IMR-90 (cell line): Measurements from ENCODE around the gene ASB5. TPM values are rescaled to one million over a fixed set of nuclear protein-coding genes. Genes with fewer than 3 reads are reported as not detected.

Source experiments
- ATAC-seq: fragments of 200-7000 bp; cut with Tn5 transposase; 2 replicates; pipeline ENCODE4 v1.9.1; 2020; ENCODE audit warnings: low read depth, mild to moderate bottlenecking, moderate library complexity
- BruUV-seq: library from RNA; stranded (reverse); fragments of 400-500 nt; replicated peaks from 2 replicates; lab custom pipeline; 2021; lab: Mats Ljungman, UMichigan
- CTCF ChIA-PET: fragments of 300-600 bp; formaldehyde crosslinking; extraction: SDS; loops from one replicate; lab custom pipeline; 2021; ENCODE audit warnings: antibody characterized with exemption; lab: Yijun Ruan, JAX
- POLR2A ChIA-PET: fragments of 300-600 bp; sonication (Branson Sonifier 250); formaldehyde crosslinking; loops from one replicate; lab custom pipeline; 2022; ENCODE audit warnings: antibody characterized with exemption; ENCODE audit not compliant: unreplicated experiment; lab: Charles Lee
- DNase-seq: peaks from one replicate; pipeline ENCODE4 v3.0.0; 2013
- H2AFZ ChIP-seq: replicated peaks from 2 replicates; pipeline ENCODE3; 2013; ENCODE audit warnings: low read length, mild to moderate bottlenecking; ENCODE audit not compliant: poor library complexity
- H2AK5ac ChIP-seq: 2 replicates; pipeline ENCODE4 v1.6.1; 2013; ENCODE audit warnings: low read depth, low read length, inconsistent platforms
- H2AK9ac ChIP-seq: replicated peaks from 2 replicates; pipeline ENCODE3; 2013; ENCODE audit warnings: mild to moderate bottlenecking, low read depth, low read length, moderate library complexity; ENCODE audit not compliant: poor library complexity
- H2BK120ac ChIP-seq: 2 replicates; pipeline ENCODE4 v1.6.1; 2013; ENCODE audit warnings: low read depth, low read length, inconsistent platforms
- H2BK15ac ChIP-seq: 3 replicates; pipeline ENCODE4 v1.6.1; 2013; ENCODE audit warnings: low read depth, low read length, inconsistent platforms
- H2BK20ac ChIP-seq: 2 replicates; pipeline ENCODE4 v1.6.1; 2013; ENCODE audit warnings: low read depth, mild to moderate bottlenecking, inconsistent platforms, low read length, moderate library complexity
- H2BK5ac ChIP-seq: 2 replicates; pipeline ENCODE4 v1.6.1; 2013; ENCODE audit warnings: mild to moderate bottlenecking, low read depth, low read length, inconsistent platforms; ENCODE audit not compliant: poor library complexity, severe bottlenecking
- H3K14ac ChIP-seq: replicated peaks from 2 replicates; pipeline ENCODE4 v1.6.1; 2013; ENCODE audit warnings: low read depth, low read length, inconsistent platforms
- H3K18ac ChIP-seq: 2 replicates; pipeline ENCODE4 v1.6.1; 2013; ENCODE audit warnings: low read depth, low read length, control low read depth
- H3K23ac ChIP-seq: 2 replicates; pipeline ENCODE4 v1.6.1; 2013; ENCODE audit warnings: low read depth, low read length, inconsistent platforms
- H3K27ac ChIP-seq: 2 replicates; pipeline ENCODE4 v1.5.1; 2013; ENCODE audit warnings: mild to moderate bottlenecking, control low read depth, low read length; ENCODE audit not compliant: insufficient read depth
- H3K27me3 ChIP-seq: 2 replicates; pipeline ENCODE4 v1.6.1; 2013; ENCODE audit warnings: low read length; ENCODE audit not compliant: control insufficient read depth, insufficient read depth
- H3K36me3 ChIP-seq: 2 replicates; pipeline ENCODE4 v1.6.1; 2013; ENCODE audit warnings: low read length, mixed read lengths; ENCODE audit not compliant: control insufficient read depth, insufficient read depth
- H3K4ac ChIP-seq: 2 replicates; pipeline ENCODE4 v1.6.1; 2013; ENCODE audit warnings: low read depth, low read length, inconsistent platforms
- H3K4me1 ChIP-seq: 2 replicates; pipeline ENCODE4 v1.6.1; 2013; ENCODE audit warnings: low read length, mixed read lengths; ENCODE audit not compliant: control insufficient read depth, insufficient read depth
- H3K4me2 ChIP-seq: 2 replicates; pipeline ENCODE4 v1.6.1; 2013; ENCODE audit warnings: low read depth, mild to moderate bottlenecking, control low read depth, low read length, moderate library complexity
- H3K4me3 ChIP-seq: 2 replicates; pipeline ENCODE4 v1.5.1; 2013; ENCODE audit warnings: low read depth, mild to moderate bottlenecking, control low read depth, low read length, moderate library complexity; ENCODE audit not compliant: insufficient read depth
- H3K56ac ChIP-seq: 2 replicates; pipeline ENCODE4 v1.6.1; 2013; ENCODE audit warnings: low read length, inconsistent platforms; ENCODE audit not compliant: insufficient read depth; ENCODE audit errors: extremely low read depth
- H3K79me1 ChIP-seq, 2 experiments: 2 replicates each; pipeline ENCODE4 v1.6.1; 2013; ENCODE audit warnings: low read length in 2 of 2, inconsistent platforms in 1 of 2, low read depth in 1 of 2
- H3K9ac ChIP-seq: 2 replicates; pipeline ENCODE4 v1.6.1; 2013; ENCODE audit warnings: low read depth, low read length, control low read depth
- H3K9me1 ChIP-seq: 2 replicates; pipeline ENCODE4 v1.6.1; 2013; ENCODE audit warnings: low read length, inconsistent platforms; ENCODE audit not compliant: insufficient read depth
- H3K9me3 ChIP-seq: 2 replicates; pipeline ENCODE4 v1.6.1; 2013; ENCODE audit warnings: low read length; ENCODE audit not compliant: control insufficient read depth, insufficient read depth
- H4K20me1 ChIP-seq: 2 replicates; pipeline ENCODE4 v1.6.1; 2013; ENCODE audit warnings: low read length, inconsistent platforms; ENCODE audit not compliant: insufficient read depth
- H4K5ac ChIP-seq: 2 replicates; pipeline ENCODE4 v1.6.1; 2013; ENCODE audit warnings: mild to moderate bottlenecking, low read depth, low read length, control low read depth
- H4K8ac ChIP-seq, 2 experiments: 2 replicates each; pipeline ENCODE4 v1.6.1; 2013; ENCODE audit warnings: low read depth in 2 of 2, low read length in 2 of 2, control low read depth in 1 of 2, inconsistent platforms in 1 of 2
- H4K91ac ChIP-seq: 2 replicates; pipeline ENCODE4 v1.6.1; 2013; ENCODE audit warnings: low read depth, low read length, inconsistent platforms; ENCODE audit not compliant: insufficient read depth
- CEBPB ChIP-seq: IDR thresholded peaks from 2 replicates; pipeline ENCODE4 v1.6.1; 2012; ENCODE audit warnings: low read depth, low read length, improper control_type of control experiment
- CTCF ChIP-seq: conservative IDR thresholded peaks from 2 replicates; pipeline ENCODE4 v1.5.1; 2012; ENCODE audit warnings: mild to moderate bottlenecking, low read depth, low read length, improper control_type of control experiment
- RAD21 ChIP-seq: IDR thresholded peaks from 2 replicates; pipeline ENCODE4 v1.6.1; 2012; ENCODE audit warnings: low read length, improper control_type of control experiment
- SMC3 ChIP-seq: fragments of 150-350 bp; IDR thresholded peaks from 2 replicates; pipeline ENCODE4 v1.6.1; 2016; ENCODE audit warnings: low read depth, mild to moderate bottlenecking, antibody characterized with exemption, low read length, moderate library complexity
- WGBS, 2 experiments: methylation state at CpG; one replicate each; pipeline versions ENCODE4 v1.1.5 to v1.1.7; 2013; ENCODE audit warnings: missing lambda C conversion rate in 2 of 2; ENCODE audit not compliant: insufficient read length in 1 of 2; ENCODE audit errors: extremely low coverage in 2 of 2; 5-methylcytosine and 5-hydroxymethylcytosine counted together
- dilution Hi-C: fragments of 300-500 bp; cut with HindIII; formaldehyde crosslinking; loops from one replicate; pipeline ENCODE4 v1.14.3; 2018; ENCODE audit warnings: low sequenced_read_pairs; ENCODE audit not compliant: unreplicated experiment
- in situ Hi-C: fragments of 300-500 bp; cut with MboI; formaldehyde crosslinking; loops from 3 replicates; pipeline ENCODE4 v1.14.3; 2019; ENCODE audit warnings: low sequenced_read_pairs, inconsistent platforms, mixed read lengths
- intact Hi-C: fragments of 100-400 bp; cut with micrococcal nuclease; formaldehyde crosslinking; loops from 2 replicates; pipeline ENCODE4 v1.10.0; 2022
- polyA plus RNA-seq, 3 experiments: library from polyadenylated mRNA; depleted of rRNA; stranded (reverse); fragments of >200 nt; gene quantifications; 2 replicates each; pipeline ENCODE4 v1.2.3, GENCODE V29; 2012; ENCODE audit warnings: low replicate concordance in 1 of 3
- total RNA-seq: library from RNA; depleted of rRNA; stranded (reverse); fragments of >200 nt; gene quantifications from 2 replicates; pipeline ENCODE4 v1.2.3, GENCODE V29; 2012

Gene ASB5
- total and polyA plus RNA-seq, 2 of the 4 experiments (the other 2 are of a cell fraction): 0.18 to 0.21 TPM

- Histone ChIP-seq H2BK5ac (peak overlapping the region; percentile 6), H3K14ac (peak overlapping the region; percentile 41; the same call in 1 of the 2 replicates), H3K79me1 (peaks cover 0 to 1% of the 10 kb centered on the region in 2 experiments; a peak in 1 of 4 replicates), H4K5ac (peak overlapping the region; percentile 74), H3K9me3 (no peaks in the 10 kb centered on the region; the same call in 1 of the 2 replicates), H3K23ac (no peak overlapping the region), H3K4me1 (peaks cover 5% of the 10 kb centered on the region), H2AK5ac (peak overlapping the region; percentile 83; the same call in 1 of the 2 replicates), H3K4ac (peak overlapping the region; percentile 41), H3K4me3 (no peak overlapping the region), H4K91ac (peak overlapping the region; percentile 54), H4K20me1 (no peaks in the 10 kb centered on the region), H2BK20ac (peak overlapping the region; percentile 69; the same call in 1 of the 2 replicates), H3K56ac (no peak overlapping the region), H3K9me1 (peaks cover 8% of the 10 kb centered on the region), H2AFZ (peak overlapping the region; percentile 77), H3K9ac (no peak overlapping the region), H2BK15ac (peak overlapping the region; percentile 90), H2AK9ac (no peak overlapping the region), H3K36me3 (no peaks in the 10 kb centered on the region), H3K4me2 (peak overlapping the region; percentile 29), H2BK120ac (peak overlapping the region; percentile 70), H3K27me3 (no peaks in the 10 kb centered on the region), H3K27ac (peak overlapping the region; percentile 28; the same call in 1 of the 2 replicates), H4K8ac (peak overlapping the region; percentile 67 to 80), H3K18ac (peak overlapping the region; percentile 87)
- 78% methylated on average over 3 of the region's 13 CpGs; no CpG with 5 or more reads in 1 of the 2 experiments for WGBS, 2 experiments
- dilution Hi-C loops (no loop called here), in situ Hi-C loops (loop anchor here (10.0 kb wide), 1 partner anchor 83 kb away; the partner anchor contains the start of gene SPATA4), intact Hi-C loops (loop anchor here (1.0 to 5.0 kb wide), 4 partner anchors 63 to 330 kb away; no protein-coding TSS in a partner anchor)
- no TSS peak for BruUV-seq
- no peak for TF ChIP-seq CEBPB
- peak; percentile 88 for TF ChIP-seq SMC3
- TF ChIP-seq RAD21: peak; percentile 77
- peak; percentile 74 for TF ChIP-seq CTCF
- ATAC-seq: peak; percentile 92
- ChIA-PET POLR2A (interaction anchor here (0.6 kb wide), 1 partner anchor 225 kb away, joined by 4 read pairs; no protein-coding TSS in a partner anchor), CTCF (interaction anchor here (0.6 to 1.5 kb wide), 7 partner anchors 9 to 1220 kb away, joined by 3 to 10 read pairs (median 4); no protein-coding TSS in a partner anchor)
- DNase-seq: peak; percentile 71
Measured at GRCh38 chr4:176277162-176277904, 8.3 kb upstream of the ASB5 start.
